HepG2 (cell line): ENCODE data around the gene C22orf15.

ENCODE experiments used
- EZH2 ChIP-seq: conservative IDR thresholded peaks from 2 replicates; pipeline ENCODE4 v1.6.1; 2012; ENCODE audit warnings: mild to moderate bottlenecking, low read depth, low read length, moderate library complexity
- HDAC2 ChIP-seq: sonication (generic); formaldehyde crosslinking; IDR thresholded peaks from 2 replicates; pipeline ENCODE4 v1.4.0; 2020; ENCODE audit warnings: missing genetic modification reagents
- YY1 ChIP-seq: IDR thresholded peaks from 2 replicates; pipeline ENCODE4 v1.6.1; 2011; ENCODE audit warnings: low read length, low read depth, moderate library complexity, mild to moderate bottlenecking; ENCODE audit not compliant: insufficient read depth, insufficient replicate concordance
- ZC3H4 ChIP-seq: sonication (generic); formaldehyde crosslinking; IDR thresholded peaks from 2 replicates; pipeline ENCODE4 v1.4.0; 2020; ENCODE audit warnings: missing genetic modification reagents, borderline replicate concordance
- TF ChIP-seq, protein P1 (sequence below): sonication (generic); formaldehyde crosslinking; IDR thresholded peaks from 2 replicates; pipeline ENCODE4 v1.4.0; 2020; ENCODE audit warnings: missing genetic modification reagents, borderline replicate concordance
- TF ChIP-seq, protein P2 (sequence below), 2 experiments: IDR thresholded peaks; 2 replicates each; pipeline ENCODE4 v1.6.1; 2011 to 2012; ENCODE audit warnings: low read length in 2 of 2, borderline replicate concordance in 1 of 2, low read depth in 1 of 2, mild to moderate bottlenecking in 1 of 2, moderate library complexity in 1 of 2
- TF ChIP-seq, protein P3 (sequence below): sonication (generic); formaldehyde crosslinking; IDR thresholded peaks from 2 replicates; pipeline ENCODE4 v1.5.0; 2020; ENCODE audit warnings: mild to moderate bottlenecking, missing genetic modification reagents, moderate library complexity

DNA sequence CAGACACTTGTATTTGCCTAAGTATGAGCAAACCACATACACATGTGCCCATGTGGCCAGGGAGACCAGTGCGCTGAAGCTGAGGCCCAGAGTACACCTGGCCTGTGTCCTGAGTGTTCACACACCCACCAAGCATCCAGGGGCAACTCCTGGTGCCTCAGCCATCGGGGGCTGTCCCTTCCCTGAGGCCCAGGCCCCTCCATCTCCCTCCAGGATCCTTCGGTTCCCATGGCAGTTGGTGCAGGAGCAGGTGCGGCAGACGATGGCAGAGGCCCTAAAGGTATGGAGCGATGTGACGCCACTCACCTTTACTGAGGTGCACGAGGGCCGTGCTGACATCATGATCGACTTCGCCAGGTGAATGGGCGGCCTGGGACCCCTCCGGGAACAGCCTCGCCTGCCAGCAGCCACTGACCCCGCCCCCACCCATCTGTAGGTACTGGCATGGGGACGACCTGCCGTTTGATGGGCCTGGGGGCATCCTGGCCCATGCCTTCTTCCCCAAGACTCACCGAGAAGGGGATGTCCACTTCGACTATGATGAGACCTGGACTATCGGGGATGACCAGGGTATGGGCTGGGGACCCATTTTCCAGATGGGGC is 17.5 kb downstream of the C22orf15 start:
- TF ChIP-seq, protein P1, sequence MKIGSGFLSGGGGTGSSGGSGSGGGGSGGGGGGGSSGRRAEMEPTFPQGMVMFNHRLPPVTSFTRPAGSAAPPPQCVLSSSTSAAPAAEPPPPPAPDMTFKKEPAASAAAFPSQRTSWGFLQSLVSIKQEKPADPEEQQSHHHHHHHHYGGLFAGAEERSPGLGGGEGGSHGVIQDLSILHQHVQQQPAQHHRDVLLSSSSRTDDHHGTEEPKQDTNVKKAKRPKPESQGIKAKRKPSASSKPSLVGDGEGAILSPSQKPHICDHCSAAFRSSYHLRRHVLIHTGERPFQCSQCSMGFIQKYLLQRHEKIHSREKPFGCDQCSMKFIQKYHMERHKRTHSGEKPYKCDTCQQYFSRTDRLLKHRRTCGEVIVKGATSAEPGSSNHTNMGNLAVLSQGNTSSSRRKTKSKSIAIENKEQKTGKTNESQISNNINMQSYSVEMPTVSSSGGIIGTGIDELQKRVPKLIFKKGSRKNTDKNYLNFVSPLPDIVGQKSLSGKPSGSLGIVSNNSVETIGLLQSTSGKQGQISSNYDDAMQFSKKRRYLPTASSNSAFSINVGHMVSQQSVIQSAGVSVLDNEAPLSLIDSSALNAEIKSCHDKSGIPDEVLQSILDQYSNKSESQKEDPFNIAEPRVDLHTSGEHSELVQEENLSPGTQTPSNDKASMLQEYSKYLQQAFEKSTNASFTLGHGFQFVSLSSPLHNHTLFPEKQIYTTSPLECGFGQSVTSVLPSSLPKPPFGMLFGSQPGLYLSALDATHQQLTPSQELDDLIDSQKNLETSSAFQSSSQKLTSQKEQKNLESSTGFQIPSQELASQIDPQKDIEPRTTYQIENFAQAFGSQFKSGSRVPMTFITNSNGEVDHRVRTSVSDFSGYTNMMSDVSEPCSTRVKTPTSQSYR (CRISPR knock-in tag) = no peak
- TF ChIP-seq, protein P2, sequence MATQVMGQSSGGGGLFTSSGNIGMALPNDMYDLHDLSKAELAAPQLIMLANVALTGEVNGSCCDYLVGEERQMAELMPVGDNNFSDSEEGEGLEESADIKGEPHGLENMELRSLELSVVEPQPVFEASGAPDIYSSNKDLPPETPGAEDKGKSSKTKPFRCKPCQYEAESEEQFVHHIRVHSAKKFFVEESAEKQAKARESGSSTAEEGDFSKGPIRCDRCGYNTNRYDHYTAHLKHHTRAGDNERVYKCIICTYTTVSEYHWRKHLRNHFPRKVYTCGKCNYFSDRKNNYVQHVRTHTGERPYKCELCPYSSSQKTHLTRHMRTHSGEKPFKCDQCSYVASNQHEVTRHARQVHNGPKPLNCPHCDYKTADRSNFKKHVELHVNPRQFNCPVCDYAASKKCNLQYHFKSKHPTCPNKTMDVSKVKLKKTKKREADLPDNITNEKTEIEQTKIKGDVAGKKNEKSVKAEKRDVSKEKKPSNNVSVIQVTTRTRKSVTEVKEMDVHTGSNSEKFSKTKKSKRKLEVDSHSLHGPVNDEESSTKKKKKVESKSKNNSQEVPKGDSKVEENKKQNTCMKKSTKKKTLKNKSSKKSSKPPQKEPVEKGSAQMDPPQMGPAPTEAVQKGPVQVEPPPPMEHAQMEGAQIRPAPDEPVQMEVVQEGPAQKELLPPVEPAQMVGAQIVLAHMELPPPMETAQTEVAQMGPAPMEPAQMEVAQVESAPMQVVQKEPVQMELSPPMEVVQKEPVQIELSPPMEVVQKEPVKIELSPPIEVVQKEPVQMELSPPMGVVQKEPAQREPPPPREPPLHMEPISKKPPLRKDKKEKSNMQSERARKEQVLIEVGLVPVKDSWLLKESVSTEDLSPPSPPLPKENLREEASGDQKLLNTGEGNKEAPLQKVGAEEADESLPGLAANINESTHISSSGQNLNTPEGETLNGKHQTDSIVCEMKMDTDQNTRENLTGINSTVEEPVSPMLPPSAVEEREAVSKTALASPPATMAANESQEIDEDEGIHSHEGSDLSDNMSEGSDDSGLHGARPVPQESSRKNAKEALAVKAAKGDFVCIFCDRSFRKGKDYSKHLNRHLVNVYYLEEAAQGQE (IDR thresholded peaks at IDR 0.05; ENCODE audit: borderline replicate concordance in 1 of 2, low read depth in 1 of 2, low read length in 2 of 2) = no peak
- no peak for TF ChIP-seq EZH2
- no peak for TF ChIP-seq ZC3H4
- TF ChIP-seq, protein P3, sequence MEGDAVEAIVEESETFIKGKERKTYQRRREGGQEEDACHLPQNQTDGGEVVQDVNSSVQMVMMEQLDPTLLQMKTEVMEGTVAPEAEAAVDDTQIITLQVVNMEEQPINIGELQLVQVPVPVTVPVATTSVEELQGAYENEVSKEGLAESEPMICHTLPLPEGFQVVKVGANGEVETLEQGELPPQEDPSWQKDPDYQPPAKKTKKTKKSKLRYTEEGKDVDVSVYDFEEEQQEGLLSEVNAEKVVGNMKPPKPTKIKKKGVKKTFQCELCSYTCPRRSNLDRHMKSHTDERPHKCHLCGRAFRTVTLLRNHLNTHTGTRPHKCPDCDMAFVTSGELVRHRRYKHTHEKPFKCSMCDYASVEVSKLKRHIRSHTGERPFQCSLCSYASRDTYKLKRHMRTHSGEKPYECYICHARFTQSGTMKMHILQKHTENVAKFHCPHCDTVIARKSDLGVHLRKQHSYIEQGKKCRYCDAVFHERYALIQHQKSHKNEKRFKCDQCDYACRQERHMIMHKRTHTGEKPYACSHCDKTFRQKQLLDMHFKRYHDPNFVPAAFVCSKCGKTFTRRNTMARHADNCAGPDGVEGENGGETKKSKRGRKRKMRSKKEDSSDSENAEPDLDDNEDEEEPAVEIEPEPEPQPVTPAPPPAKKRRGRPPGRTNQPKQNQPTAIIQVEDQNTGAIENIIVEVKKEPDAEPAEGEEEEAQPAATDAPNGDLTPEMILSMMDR (CRISPR knock-in tag) = no peak
- no peak for TF ChIP-seq HDAC2 (CRISPR knock-in tag)
- no peak for TF ChIP-seq YY1
